K562 (cell line): ENCODE measurements around the gene MYO1H.

Source experiments
- ADNP ChIP-seq: fragments of 200-800 bp; sonication (Bioruptor generic); IDR thresholded peaks from 2 replicates; pipeline ENCODE4 v1.6.1; 2016; ENCODE audit warnings: missing genetic modification characterization, missing compliant biosample characterization
- CREM ChIP-seq: IDR thresholded peaks from 2 replicates; pipeline ENCODE4 v1.6.1; 2014; ENCODE audit warnings: antibody characterized with exemption, low read depth
- RAD21 ChIP-seq, 2 experiments: fragments of 250-450 bp in 1 of 2; fragments of 450-650 bp in 1 of 2; sonication (Bioruptor Pico) in 1 of 2; formaldehyde crosslinking in 1 of 2; IDR thresholded peaks in 1 of 2; conservative IDR thresholded peaks in 1 of 2; 2 replicates each; pipeline versions ENCODE4 v1.4.0 to v1.8.0; 2020 to 2022; ENCODE audit warnings: mild to moderate bottlenecking in 2 of 2, moderate library complexity in 1 of 2
- TGIF2 ChIP-seq: sonication (generic); formaldehyde crosslinking; IDR thresholded peaks from 2 replicates; pipeline ENCODE4 v1.8.1; 2022; ENCODE audit warnings: mild to moderate bottlenecking, missing genetic modification reagents, moderate library complexity

- TF ChIP-seq TGIF2 (CRISPR knock-in tag) (no peak), ADNP (no peak), RAD21 (CRISPR knock-in tag; conservative IDR thresholded peaks at IDR 0.05 in 1 of 2, IDR thresholded peaks at IDR 0.05 in 1 of 2) (no peak), CREM (no peak)
Measured at GRCh38 chr12:109458771-109459208, 111.1 kb downstream of the MYO1H start.
